GM21576 (cell line): ENCODE measurements around the gene GPR155.
"Not testable (repeated sequence)": the region's sequence is repeated elsewhere in the genome, so short reads cannot be mapped to it uniquely, and the experiment has no call there.

Experiments
- ATAC-seq: cut with Tn5 transposase; IDR thresholded peaks from one replicate; pipeline ENCODE4 v1.9.1; 2021; ENCODE audit warnings: mild to moderate bottlenecking, moderate library complexity; ENCODE audit not compliant: unreplicated experiment

The GPR155 gene

GRCh38 chr2:174442546-174443510 lies 44.0 kb downstream of the GPR155 start:
- no peak for ATAC-seq

- no peak for ATAC-seq
Observed at GRCh38 chr2:174439950-174440349, 46.9 kb downstream of the GPR155 start.

DNA sequence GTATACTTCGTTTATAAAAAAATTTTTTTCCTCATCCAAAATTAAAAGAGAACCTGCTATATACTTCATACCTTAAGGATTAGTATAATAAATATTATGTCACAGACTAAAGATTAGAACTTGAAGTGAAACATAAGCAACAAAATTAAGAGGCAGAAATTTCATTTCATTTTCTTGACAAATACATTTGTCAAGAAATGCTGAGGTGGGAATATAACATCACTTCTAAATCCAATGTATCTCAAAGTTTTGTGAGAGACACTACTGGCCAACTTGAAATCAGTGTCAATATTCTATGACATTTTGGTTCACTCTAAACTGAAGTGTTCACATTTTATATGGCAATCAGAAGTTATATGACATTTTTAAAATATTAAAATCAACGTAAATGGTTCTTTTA lies 47.5 kb downstream of the GPR155 start:
- ATAC-seq, result no peak

DNA sequence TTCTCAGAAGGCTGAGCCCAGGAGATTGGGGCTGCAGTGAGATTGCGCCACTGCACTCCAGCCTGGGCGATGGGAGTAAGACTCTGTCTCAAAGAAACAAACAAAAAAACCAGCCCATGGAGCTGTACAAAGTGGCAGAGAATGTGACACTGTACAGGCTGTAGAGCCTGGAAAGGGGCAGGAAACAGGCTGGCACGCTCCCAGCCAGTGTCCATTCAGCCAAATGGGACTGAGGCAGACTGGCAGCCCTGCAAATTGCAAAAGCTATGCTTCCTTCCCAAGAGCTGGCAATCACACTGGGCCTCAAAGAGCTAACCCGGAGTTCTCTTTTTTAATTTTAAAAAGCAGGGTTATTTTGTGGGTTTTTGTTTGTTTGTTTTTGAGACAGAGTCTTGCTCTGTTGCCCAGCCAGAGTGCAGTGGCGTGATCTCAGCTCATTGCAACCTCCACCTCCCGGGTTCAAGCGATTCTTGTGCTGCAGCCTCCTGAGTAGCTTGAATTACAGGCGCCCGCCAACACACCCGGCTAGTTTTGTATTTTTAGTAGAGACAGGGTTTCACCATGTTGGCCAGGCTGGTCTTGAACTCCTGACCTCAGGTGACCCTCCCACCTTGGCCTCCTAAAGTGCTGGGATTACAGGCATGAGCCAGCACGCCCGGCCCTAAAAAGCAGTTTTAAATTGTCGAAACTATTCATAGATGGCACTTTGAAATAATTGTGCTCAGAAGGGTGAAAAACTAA lies 48.5 kb downstream of the GPR155 start:
- no peak for ATAC-seq

GRCh38 chr2:174436351-174436750 lies 50.5 kb downstream of the GPR155 start:
- ATAC-seq, result no peak

GRCh38 chr2:174431902-174432301 lies 54.9 kb downstream of the GPR155 start:
- ATAC-seq, result no peak

GRCh38 chr2:174430066-174430465 lies 56.8 kb downstream of the GPR155 start:
- no peak for ATAC-seq

DNA sequence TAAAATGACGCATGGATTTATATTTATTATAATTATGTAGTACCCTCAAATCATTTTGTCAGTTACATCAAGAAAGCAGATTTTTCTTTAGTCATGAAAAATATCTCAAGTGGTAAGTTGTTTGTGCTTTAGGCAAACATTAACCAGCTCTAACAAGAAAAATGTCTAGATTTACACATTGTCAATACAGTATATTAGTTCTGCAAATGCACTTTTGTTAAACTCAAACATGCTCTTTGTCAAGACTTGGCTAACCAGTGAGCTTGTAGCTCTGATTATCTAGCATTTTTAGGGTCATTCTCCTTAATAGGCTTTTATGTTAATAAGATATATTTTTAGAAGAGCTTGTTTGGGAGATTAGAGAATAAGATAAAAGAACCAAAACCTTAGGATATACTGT lies 58.6 kb downstream of the GPR155 start:
- no peak for ATAC-seq

- ATAC-seq, result no peak
Observed at GRCh38 chr2:174412256-174412655, 74.6 kb downstream of the GPR155 start.

GRCh38 chr2:174410039-174410438 lies 76.8 kb downstream of the GPR155 start:
- ATAC-seq, result not testable (repeated sequence)

- ATAC-seq, result no peak
Observed at GRCh38 chr2:174403628-174404027, 83.2 kb downstream of the GPR155 start.

- no peak for ATAC-seq
Observed at GRCh38 chr2:174400853-174401252, 86.0 kb downstream of the GPR155 start.

GRCh38 chr2:174399171-174399570 lies 87.7 kb downstream of the GPR155 start:
- ATAC-seq, result no peak

- no peak for ATAC-seq
Observed at GRCh38 chr2:174397773-174398172, 89.1 kb downstream of the GPR155 start.

DNA sequence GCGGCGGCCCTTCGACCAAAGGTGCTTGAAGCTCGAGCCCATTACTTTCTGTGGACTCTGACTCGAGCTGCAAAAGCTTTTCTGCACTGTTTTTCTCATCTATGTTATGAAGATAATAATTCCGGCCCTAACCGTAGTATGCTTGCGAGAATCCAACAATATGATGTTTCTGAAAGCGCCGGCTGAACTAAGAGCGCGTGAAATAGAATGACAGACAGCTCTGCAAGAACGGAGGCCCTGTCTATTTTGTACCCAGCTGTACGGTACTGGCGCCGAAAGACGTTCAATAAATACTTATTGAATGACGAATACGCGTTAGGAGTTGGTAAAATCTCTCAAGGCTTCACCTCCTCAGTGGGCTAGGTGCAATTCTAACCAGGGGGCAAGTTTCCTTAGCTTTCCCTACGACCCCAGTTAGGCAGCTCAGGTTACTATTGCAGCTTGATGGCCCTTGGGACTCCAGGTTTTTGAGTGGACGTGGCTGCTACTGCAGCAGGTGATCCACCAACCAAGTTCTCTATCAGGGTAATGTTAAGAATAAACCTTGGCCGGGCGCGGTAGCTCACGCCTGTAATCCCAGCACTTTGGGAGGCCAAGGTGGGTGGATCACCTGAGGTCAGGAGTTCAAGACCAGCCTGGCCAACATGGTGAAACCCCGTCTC lies 90.7 kb downstream of the GPR155 start:
- ATAC-seq, result peak; percentile 24

GRCh38 chr2:174395284-174395968 lies 91.4 kb downstream of the GPR155 start, which contains the start of gene SCRN3:
TSS of gene SCRN3 (plus strand) at chr2:174395730. CDS start at chr2:174398284, 2,554 bp downstream.
- ATAC-seq, result peak; percentile 96

GRCh38 chr2:174392706-174393105 lies 94.1 kb downstream of the GPR155 start:
- no peak for ATAC-seq

DNA sequence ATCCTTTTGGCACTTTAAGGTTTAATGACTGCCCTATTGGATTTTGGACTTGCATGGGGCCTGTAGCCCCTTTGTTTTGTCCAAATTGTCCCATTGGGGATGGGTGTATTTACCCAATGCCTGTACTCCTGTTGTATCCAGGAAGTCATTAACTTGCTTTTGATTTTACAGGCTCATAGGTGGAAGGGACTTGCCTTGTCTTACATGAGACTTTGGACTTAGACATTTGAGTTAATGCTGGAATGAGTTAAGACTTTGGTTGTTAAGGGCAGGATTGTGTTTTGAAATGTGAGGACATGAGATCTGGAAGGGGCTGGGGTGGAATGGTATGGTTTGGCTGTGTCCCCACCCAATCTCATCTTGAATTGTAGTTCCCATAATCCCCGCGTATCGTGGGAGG lies 96.5 kb downstream of the GPR155 start:
- not testable (repeated sequence) for ATAC-seq

GRCh38 chr2:174389542-174389941 lies 97.3 kb downstream of the GPR155 start:
- ATAC-seq, result no peak

- ATAC-seq, result not testable (repeated sequence)
Observed at GRCh38 chr2:174388706-174389105, 98.1 kb downstream of the GPR155 start.

- ATAC-seq, result no peak
Observed at GRCh38 chr2:174385201-174385600, 101.6 kb downstream of the GPR155 start.
